Mesenchymal stem cell (in vitro differentiated cells and primary cell): ENCODE results near the gene DSCAM.

ENCODE experiments used
- DNase-seq: peaks from one replicate; pipeline ENCODE4 v3.0.0-alpha.2; 2013
- H2AFZ ChIP-seq: one replicate; pipeline ENCODE4 v1.6.1; 2013; ENCODE audit warnings: low read depth, mild to moderate bottlenecking, control low read depth, inconsistent platforms, low read length, moderate library complexity
- H2AK5ac ChIP-seq: 2 replicates; pipeline ENCODE4 v1.6.1; 2013; ENCODE audit warnings: low read length, moderate library complexity, mild to moderate bottlenecking, inconsistent platforms; ENCODE audit not compliant: severe bottlenecking
- H2BK120ac ChIP-seq: one replicate; pipeline ENCODE4 v1.6.1; 2013; ENCODE audit warnings: low read depth, mild to moderate bottlenecking, inconsistent platforms, low read length, moderate library complexity
- H2BK12ac ChIP-seq, 2 experiments: one replicate each; pipeline ENCODE4 v1.6.1; 2013; ENCODE audit warnings: inconsistent platforms in 2 of 2, low read length in 2 of 2, mild to moderate bottlenecking in 2 of 2, moderate library complexity in 2 of 2, control low read depth in 1 of 2
- H2BK15ac ChIP-seq: one replicate; pipeline ENCODE4 v1.6.1; 2013; ENCODE audit warnings: mild to moderate bottlenecking, low read depth, inconsistent platforms; ENCODE audit not compliant: poor library complexity, severe bottlenecking
- H2BK5ac ChIP-seq: 2 replicates; pipeline ENCODE4 v1.6.1; 2013; ENCODE audit warnings: low read depth, mild to moderate bottlenecking, low read length, control low read depth, inconsistent platforms; ENCODE audit not compliant: poor library complexity, severe bottlenecking
- H3K14ac ChIP-seq, 2 experiments: one replicate each; pipeline ENCODE4 v1.6.1; 2013; ENCODE audit warnings: inconsistent platforms in 2 of 2, low read length in 2 of 2, control low read depth in 1 of 2, mild to moderate bottlenecking in 1 of 2, moderate library complexity in 1 of 2
- H3K18ac ChIP-seq, 2 experiments: one replicate each; pipeline ENCODE4 v1.6.1; 2013; ENCODE audit warnings: inconsistent platforms in 2 of 2, low read length in 2 of 2, control low read depth in 1 of 2, low read depth in 1 of 2, mild to moderate bottlenecking in 1 of 2
- H3K23ac ChIP-seq, 2 experiments: one replicate each; pipeline ENCODE4 v1.6.1; 2013; ENCODE audit warnings: inconsistent platforms in 2 of 2, low read length in 2 of 2, mild to moderate bottlenecking in 2 of 2, moderate library complexity in 2 of 2, control low read depth in 1 of 2
- H3K27ac ChIP-seq: 2 replicates; pipeline ENCODE4 v1.5.1; 2013; ENCODE audit warnings: mild to moderate bottlenecking, moderate library complexity, low read length, control low read depth, inconsistent platforms; ENCODE audit not compliant: poor library complexity, severe bottlenecking
- H3K27me3 ChIP-seq, 2 experiments: 2 replicates each; pipeline versions ENCODE4 v1.6.1 to v1.7.0; 2013; ENCODE audit warnings: low read length in 2 of 2, mild to moderate bottlenecking in 2 of 2, moderate library complexity in 2 of 2, control low read depth in 1 of 2, inconsistent platforms in 1 of 2; ENCODE audit not compliant: control insufficient read depth in 1 of 2, insufficient read depth in 1 of 2
- H3K36me3 ChIP-seq, 2 experiments: 2 replicates each; pipeline versions ENCODE4 v1.6.1 to v1.7.0; 2013; ENCODE audit warnings: low read length in 2 of 2, control low read depth in 1 of 2, inconsistent platforms in 1 of 2, low read depth in 1 of 2, mild to moderate bottlenecking in 1 of 2; ENCODE audit not compliant: insufficient read depth in 2 of 2, control insufficient read depth in 1 of 2
- H3K4ac ChIP-seq, 2 experiments: one replicate each; pipeline ENCODE4 v1.6.1; 2013; ENCODE audit warnings: inconsistent platforms in 2 of 2, low read length in 2 of 2, mild to moderate bottlenecking in 2 of 2, moderate library complexity in 2 of 2, control low read depth in 1 of 2, low read depth in 1 of 2
- H3K4me1 ChIP-seq: 2 replicates; pipeline ENCODE4 v1.6.1; 2013; ENCODE audit warnings: low read depth, low read length, control low read depth; ENCODE audit not compliant: control insufficient read depth, insufficient read depth
- H3K4me2 ChIP-seq: 2 replicates; pipeline ENCODE4 v1.6.1; 2013; ENCODE audit warnings: low read length, mild to moderate bottlenecking, inconsistent platforms; ENCODE audit not compliant: poor library complexity, severe bottlenecking
- H3K4me3 ChIP-seq, 2 experiments: 2 replicates each; pipeline versions ENCODE4 v1.5.1 to v1.7.0; 2013; ENCODE audit warnings: low read length in 2 of 2, mild to moderate bottlenecking in 2 of 2, control low read depth in 1 of 2, low read depth in 1 of 2; ENCODE audit not compliant: insufficient read depth in 1 of 2
- H3K79me1 ChIP-seq: replicated peaks from 2 replicates; pipeline ENCODE4 v1.6.1; 2013; ENCODE audit warnings: mild to moderate bottlenecking, control low read depth, low read length, inconsistent platforms; ENCODE audit not compliant: poor library complexity, severe bottlenecking
- H3K9ac ChIP-seq: 2 replicates; pipeline ENCODE4 v1.7.0; 2013; ENCODE audit warnings: mild to moderate bottlenecking, low read length, moderate library complexity
- H3K9me3 ChIP-seq: 2 replicates; pipeline ENCODE4 v1.7.0; 2013; ENCODE audit warnings: mild to moderate bottlenecking, low read length; ENCODE audit not compliant: control insufficient read depth
- H4K8ac ChIP-seq: one replicate; pipeline ENCODE4 v1.6.1; 2013; ENCODE audit warnings: inconsistent platforms, mild to moderate bottlenecking, low read length, moderate library complexity
- H4K91ac ChIP-seq: one replicate; pipeline ENCODE4 v1.6.1; 2013; ENCODE audit warnings: mild to moderate bottlenecking, low read length, inconsistent platforms
- WGBS: methylation state at CpG from one replicate; pipeline ENCODE4 v1.1.7; 2013; ENCODE audit warnings: mixed read lengths; 5-methylcytosine and 5-hydroxymethylcytosine counted together

DSCAM gene

GRCh38 chr21:40118527-40118926, 728.4 kb downstream of the DSCAM start:
- no peak overlapping the region for H4K8ac ChIP-seq
- H3K4me1 ChIP-seq: no peaks in the 10 kb centered on the region
- DNase-seq: no peak
- no peak overlapping the region for H2BK15ac ChIP-seq
- H3K23ac ChIP-seq: no peak overlapping the region
- no peak overlapping the region for H3K14ac ChIP-seq
- H3K27me3 ChIP-seq: no peaks in the 10 kb centered on the region
- no peak overlapping the region for H3K18ac ChIP-seq
- no peak overlapping the region for H2BK5ac ChIP-seq
- H3K27ac ChIP-seq: no peak overlapping the region
- no peak overlapping the region for H3K9ac ChIP-seq
- H3K4ac ChIP-seq: no peak overlapping the region
- WGBS: 89% methylated on average over 9 of the region's 9 CpGs
- no peaks in the 10 kb centered on the region for H3K79me1 ChIP-seq
- no peak overlapping the region for H2BK12ac ChIP-seq
- no peak overlapping the region for H4K91ac ChIP-seq
- H3K4me2 ChIP-seq: no peak overlapping the region
- H3K4me3 ChIP-seq: no peak overlapping the region
- no peaks in the 10 kb centered on the region for H3K36me3 ChIP-seq
- no peak overlapping the region for H2AK5ac ChIP-seq
- no peak overlapping the region for H2AFZ ChIP-seq
- no peak overlapping the region for H2BK120ac ChIP-seq
- H3K9me3 ChIP-seq: no peaks in the 10 kb centered on the region

DNA sequence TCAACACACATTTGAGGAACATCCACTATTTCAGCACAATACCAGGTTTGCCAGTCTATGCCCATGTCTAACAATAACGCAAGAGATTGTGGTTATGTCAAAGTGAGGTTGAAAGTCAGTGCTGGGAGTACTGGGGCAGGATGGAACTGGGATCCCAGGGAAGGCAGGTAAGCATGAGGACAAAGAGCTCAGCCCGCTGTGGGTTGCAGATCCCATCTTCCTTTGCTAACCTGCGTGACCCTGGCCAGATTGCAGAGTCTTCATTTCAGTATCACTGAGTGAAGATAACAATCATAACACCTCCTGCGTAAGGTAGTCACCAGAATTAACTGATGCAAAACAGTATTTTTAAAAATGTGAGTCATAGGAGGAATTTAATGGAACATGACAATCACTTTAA, 729.7 kb downstream of the DSCAM start:
- H3K9me3 ChIP-seq: no peaks in the 10 kb centered on the region
- whole genome bisulfite sequencing: 90% methylated on average over 2 of the region's 4 CpGs
- H4K91ac ChIP-seq: no peak overlapping the region
- H3K4me2 ChIP-seq: no peak overlapping the region
- H3K27ac ChIP-seq: no peak overlapping the region
- no peak for DNase-seq
- H3K4ac ChIP-seq: no peak overlapping the region
- no peak overlapping the region for H3K18ac ChIP-seq
- H4K8ac ChIP-seq: no peak overlapping the region
- H3K27me3 ChIP-seq: no peaks in the 10 kb centered on the region
- H3K9ac ChIP-seq: no peak overlapping the region
- no peak overlapping the region for H2BK15ac ChIP-seq
- no peak overlapping the region for H2BK12ac ChIP-seq
- H3K36me3 ChIP-seq: no peaks in the 10 kb centered on the region
- H2BK120ac ChIP-seq: no peak overlapping the region
- H2AK5ac ChIP-seq: no peak overlapping the region
- no peak overlapping the region for H3K4me3 ChIP-seq
- H3K79me1 ChIP-seq: no peaks in the 10 kb centered on the region
- H3K23ac ChIP-seq: no peak overlapping the region
- no peak overlapping the region for H2BK5ac ChIP-seq
- no peaks in the 10 kb centered on the region for H3K4me1 ChIP-seq
- no peak overlapping the region for H2AFZ ChIP-seq
- no peak overlapping the region for H3K14ac ChIP-seq

GRCh38 chr21:40115775-40116174, 731.2 kb downstream of the DSCAM start:
- H4K8ac ChIP-seq: no peak overlapping the region
- H3K18ac ChIP-seq: no peak overlapping the region
- H3K23ac ChIP-seq: no peak overlapping the region
- H2BK120ac ChIP-seq: no peak overlapping the region
- no peaks in the 10 kb centered on the region for H3K79me1 ChIP-seq
- H2AFZ ChIP-seq: no peak overlapping the region
- H3K4me3 ChIP-seq: no peak overlapping the region
- H3K4me2 ChIP-seq: no peak overlapping the region
- no peaks in the 10 kb centered on the region for H3K36me3 ChIP-seq
- no peak overlapping the region for H2BK5ac ChIP-seq
- H3K27ac ChIP-seq: no peak overlapping the region
- H3K9me3 ChIP-seq: no peaks in the 10 kb centered on the region
- H3K4me1 ChIP-seq: no peaks in the 10 kb centered on the region
- no peak overlapping the region for H3K14ac ChIP-seq
- no peaks in the 10 kb centered on the region for H3K27me3 ChIP-seq
- DNase-seq: no peak
- no peak overlapping the region for H3K9ac ChIP-seq
- no peak overlapping the region for H2BK12ac ChIP-seq
- H4K91ac ChIP-seq: no peak overlapping the region
- H2BK15ac ChIP-seq: no peak overlapping the region
- no peak overlapping the region for H3K4ac ChIP-seq
- H2AK5ac ChIP-seq: no peak overlapping the region

GRCh38 chr21:40102682-40103081, 744.3 kb downstream of the DSCAM start:
- H3K9ac ChIP-seq: no peak overlapping the region
- H3K23ac ChIP-seq: no peak overlapping the region
- no peak overlapping the region for H2BK5ac ChIP-seq
- H4K91ac ChIP-seq: no peak overlapping the region
- H3K27ac ChIP-seq: no peak overlapping the region
- H3K4me2 ChIP-seq: no peak overlapping the region
- no peaks in the 10 kb centered on the region for H3K4me1 ChIP-seq
- no peaks in the 10 kb centered on the region for H3K36me3 ChIP-seq
- H2AFZ ChIP-seq: no peak overlapping the region
- H3K4me3 ChIP-seq: no peak overlapping the region
- H4K8ac ChIP-seq: no peak overlapping the region
- H2AK5ac ChIP-seq: no peak overlapping the region
- no peak overlapping the region for H3K18ac ChIP-seq
- no peaks in the 10 kb centered on the region for H3K9me3 ChIP-seq
- H2BK120ac ChIP-seq: no peak overlapping the region
- 82% methylated on average over 3 of the region's 3 CpGs for WGBS
- H3K79me1 ChIP-seq: no peaks in the 10 kb centered on the region
- H3K14ac ChIP-seq: no peak overlapping the region
- H2BK12ac ChIP-seq: no peak overlapping the region
- no peak for DNase-seq
- no peaks in the 10 kb centered on the region for H3K27me3 ChIP-seq
- H3K4ac ChIP-seq: no peak overlapping the region
- no peak overlapping the region for H2BK15ac ChIP-seq
